Islet of Langerhans (tissue), 1 donor: Measurements from ENCODE around the gene CACNA2D4.

Source experiments
- FAIRE-seq: peaks from one replicate; lab custom pipeline; 2011; peaks lifted over from hg19 to GRCh38; lab: Jason Lieb, UNC

CACNA2D4 gene

GRCh38 chr12:1842905-1843640 lies 75.4 kb downstream of the CACNA2D4 start:
- FAIRE-seq = no peak

GRCh38 chr12:1842183-1842904 lies 76.1 kb downstream of the CACNA2D4 start:
- no peak for FAIRE-seq

- no peak for FAIRE-seq
Observed at GRCh38 chr12:1841586-1842182, 76.8 kb downstream of the CACNA2D4 start.

GRCh38 chr12:1840981-1841425 lies 77.4 kb downstream of the CACNA2D4 start:
- no peak for FAIRE-seq

GRCh38 chr12:1839956-1840951 lies 78.2 kb downstream of the CACNA2D4 start:
- no peak for FAIRE-seq

GRCh38 chr12:1839464-1839863 lies 79.0 kb downstream of the CACNA2D4 start:
- no peak for FAIRE-seq

GRCh38 chr12:1838994-1839365 lies 79.5 kb downstream of the CACNA2D4 start:
- FAIRE-seq = no peak

GRCh38 chr12:1838205-1838993 lies 80.1 kb downstream of the CACNA2D4 start:
- no peak for FAIRE-seq

- FAIRE-seq = no peak
Observed at GRCh38 chr12:1837541-1838204, 80.8 kb downstream of the CACNA2D4 start.

- no peak for FAIRE-seq
Observed at GRCh38 chr12:1836854-1837421, 81.5 kb downstream of the CACNA2D4 start.

- no peak for FAIRE-seq
Observed at GRCh38 chr12:1836241-1836803, 82.1 kb downstream of the CACNA2D4 start.

GRCh38 chr12:1835211-1836131 lies 83.0 kb downstream of the CACNA2D4 start:
- no peak for FAIRE-seq

GRCh38 chr12:1834186-1834925 lies 84.1 kb downstream of the CACNA2D4 start:
- no peak for FAIRE-seq

- FAIRE-seq = no peak
Observed at GRCh38 chr12:1833596-1834028, 84.8 kb downstream of the CACNA2D4 start.

- FAIRE-seq = no peak
Observed at GRCh38 chr12:1832801-1833595, 85.5 kb downstream of the CACNA2D4 start.

- no peak for FAIRE-seq
Observed at GRCh38 chr12:1830981-1831963, 87.2 kb downstream of the CACNA2D4 start.
